ENCODE data around the gene MICAL1.

Gene MICAL1

DNA sequence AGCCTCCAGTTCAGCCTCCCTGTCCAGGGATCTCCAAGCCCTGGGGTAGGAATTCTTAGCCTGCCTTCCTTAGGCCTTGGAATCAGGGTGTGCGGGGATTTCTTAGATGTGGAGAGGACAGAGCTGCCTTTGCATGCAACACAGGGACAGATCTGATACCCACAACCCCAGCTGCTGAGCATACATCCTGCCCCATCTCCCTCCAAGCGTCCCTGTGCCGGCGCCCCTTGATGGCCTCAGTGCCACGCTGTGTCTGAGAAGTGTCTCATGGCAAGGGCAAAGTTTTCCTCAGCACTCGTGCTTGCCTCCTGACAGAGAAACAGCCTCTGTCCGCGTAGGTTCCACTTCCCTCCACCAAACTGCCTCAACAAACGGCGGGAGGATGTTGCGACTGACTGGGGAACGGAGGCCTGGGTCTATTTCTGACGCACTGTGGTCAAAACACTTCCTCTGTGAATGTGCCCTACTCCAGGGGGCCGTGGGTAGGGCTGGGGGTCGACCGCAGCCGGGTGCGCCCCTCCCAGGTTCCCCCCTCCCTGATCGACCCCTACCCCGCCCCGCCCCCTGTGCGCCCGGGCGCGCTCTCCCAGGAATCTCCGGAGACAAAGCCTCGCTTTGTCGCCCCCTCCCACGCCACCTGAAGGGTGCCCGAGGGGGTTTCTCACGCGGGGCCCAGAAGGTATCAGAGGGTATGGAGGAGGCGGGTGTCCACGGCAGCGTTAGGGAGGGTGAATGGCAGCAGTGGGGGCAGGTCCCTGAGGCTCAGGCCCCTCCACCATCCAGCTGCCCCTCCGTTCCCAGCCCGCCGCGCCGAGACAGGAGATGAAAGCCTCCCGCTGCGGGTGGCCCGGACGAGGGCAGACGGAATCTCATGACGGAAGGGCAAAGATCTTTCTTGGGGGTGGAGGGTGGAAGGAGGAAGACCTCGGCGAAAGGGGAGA is 806 bp downstream of the MICAL1 start:
- DNase-seq (ENCODE audit: low spot score) (no peak), FAIRE-seq (no peak)

DNA sequence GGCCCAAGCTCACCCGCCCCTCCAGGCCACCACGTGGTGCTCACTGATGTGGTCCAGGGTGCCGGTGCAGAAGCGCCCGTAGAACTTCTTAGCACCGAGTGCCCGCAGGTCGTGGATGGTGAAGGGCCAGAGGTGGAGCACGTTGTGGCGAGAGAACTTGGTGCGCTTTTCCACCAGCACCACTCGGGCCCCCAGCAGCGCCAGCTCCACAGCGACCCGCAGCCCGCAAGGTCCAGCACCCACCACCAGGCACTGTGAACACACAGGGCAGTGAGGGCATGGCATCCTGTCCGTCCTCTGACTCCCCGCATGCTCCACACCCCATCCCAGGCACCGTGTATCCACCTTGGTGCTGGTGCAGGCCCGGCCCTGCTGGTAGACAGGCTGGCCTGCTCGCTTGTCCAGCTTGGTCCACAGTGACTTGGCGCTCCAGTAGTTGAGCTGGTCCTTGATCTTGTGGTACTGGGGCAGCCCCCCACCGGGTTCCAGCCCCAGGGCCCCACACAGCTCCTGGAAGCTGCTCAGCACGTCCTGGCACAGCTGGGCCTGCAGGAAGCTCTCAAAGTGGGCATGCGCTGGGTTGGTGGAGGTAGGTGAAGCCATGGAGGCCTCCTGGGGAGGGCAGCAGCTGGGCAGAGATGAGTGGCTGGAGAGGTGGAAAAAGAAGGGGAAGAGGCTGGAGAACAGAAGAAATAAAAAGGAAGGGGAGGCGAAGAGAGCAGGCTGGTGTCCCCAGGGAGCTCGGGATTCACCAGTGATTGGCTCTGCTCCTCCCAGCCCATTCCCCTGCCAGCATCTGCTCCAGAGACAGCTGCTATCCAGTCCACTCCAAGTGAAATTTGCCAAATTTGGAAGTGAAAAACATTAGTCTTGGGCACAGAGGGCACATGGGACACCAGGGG is 1.7 kb downstream of the MICAL1 start:
- no peak for FAIRE-seq

DNA sequence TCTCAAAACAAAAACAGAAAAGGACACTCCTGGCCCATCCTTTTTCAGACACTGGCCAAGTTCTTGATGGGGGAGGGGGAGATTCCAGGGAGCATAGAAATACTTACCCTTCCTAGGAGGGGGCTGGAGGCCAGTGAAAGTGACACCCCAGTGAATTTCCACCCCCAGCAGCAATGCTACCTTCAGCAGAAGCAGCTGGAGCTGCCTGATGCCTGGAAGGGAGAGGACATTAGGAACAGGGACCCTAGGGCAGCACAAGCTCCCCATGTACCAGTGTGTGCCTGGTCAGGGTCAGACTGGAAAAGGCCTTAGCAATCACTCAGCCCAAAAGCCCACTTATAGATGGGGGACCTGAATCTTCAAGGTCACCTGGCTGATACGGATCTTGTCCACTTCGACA is 2.4 kb downstream of the MICAL1 start:
- DNase-seq (ENCODE audit: low spot score) (no peak), FAIRE-seq (no peak)

More for the DNA sequence above, 1.7 kb downstream of the MICAL1 start:
- DNase-seq (ENCODE audit: low spot score) = no peak

DNA sequence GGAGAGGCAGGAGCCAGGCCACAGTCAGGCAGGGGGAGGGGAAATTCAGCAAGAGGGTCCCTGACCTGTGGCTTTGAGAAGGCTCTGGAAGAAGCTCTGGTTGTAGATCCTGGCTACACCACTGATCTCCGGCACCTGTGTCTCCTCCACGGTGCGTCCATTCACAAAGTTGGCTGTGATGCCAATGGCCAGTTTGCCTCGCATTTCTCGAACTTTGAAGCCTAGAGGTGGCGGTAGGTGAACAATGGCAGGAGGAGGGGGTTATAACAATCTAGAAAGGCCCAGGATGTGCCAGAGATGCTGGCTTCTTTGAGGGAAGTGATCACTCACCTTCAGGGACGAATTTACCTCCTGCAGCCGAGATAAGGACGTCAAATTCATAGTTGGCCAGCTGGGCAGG is 3.4 kb downstream of the MICAL1 start:
- no peak for FAIRE-seq
- no peak for DNase-seq (ENCODE audit: low spot score)

DNA sequence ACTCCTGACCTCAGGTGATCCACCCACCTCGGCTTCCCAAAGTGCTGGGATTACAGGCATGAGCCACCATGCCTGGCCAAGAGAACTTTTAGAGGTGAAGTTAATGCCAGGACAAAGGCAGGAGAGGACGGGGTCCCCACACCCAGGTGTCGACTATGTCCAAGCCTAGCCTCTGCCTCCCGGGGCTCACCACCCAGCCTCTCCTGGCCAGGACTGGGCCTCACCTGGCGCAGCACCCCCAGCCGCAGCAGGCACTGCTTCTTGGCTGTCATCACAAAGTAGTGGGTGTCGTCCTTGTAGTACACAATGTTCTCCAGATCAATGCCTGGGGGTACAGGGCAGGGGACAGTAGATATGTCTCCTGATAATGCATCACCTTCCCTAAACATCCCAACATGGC is 4.2 kb downstream of the MICAL1 start:
- DNase-seq (ENCODE audit: low spot score) (no peak), FAIRE-seq (no peak)

DNA sequence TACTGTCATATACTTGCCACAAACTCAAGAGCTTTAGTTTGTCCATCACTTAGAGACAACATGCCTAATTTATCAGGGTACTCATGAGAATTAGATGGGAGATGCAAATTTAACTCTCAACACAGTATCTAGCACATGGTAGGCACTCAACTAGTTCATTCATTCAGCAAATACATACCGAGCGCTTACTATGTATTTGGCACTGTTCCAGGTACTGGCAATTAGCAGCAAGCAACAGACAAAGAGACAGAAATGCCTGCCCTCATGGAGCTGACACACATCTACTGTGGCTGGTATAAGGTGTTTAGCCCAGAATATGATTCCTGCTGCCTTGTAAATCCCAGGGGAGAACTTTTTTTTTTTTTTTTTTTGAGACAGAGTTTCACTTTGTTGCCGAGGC is 4.8 kb downstream of the MICAL1 start:
- FAIRE-seq = no peak
- DNase-seq (ENCODE audit: low spot score) = no peak

DNA sequence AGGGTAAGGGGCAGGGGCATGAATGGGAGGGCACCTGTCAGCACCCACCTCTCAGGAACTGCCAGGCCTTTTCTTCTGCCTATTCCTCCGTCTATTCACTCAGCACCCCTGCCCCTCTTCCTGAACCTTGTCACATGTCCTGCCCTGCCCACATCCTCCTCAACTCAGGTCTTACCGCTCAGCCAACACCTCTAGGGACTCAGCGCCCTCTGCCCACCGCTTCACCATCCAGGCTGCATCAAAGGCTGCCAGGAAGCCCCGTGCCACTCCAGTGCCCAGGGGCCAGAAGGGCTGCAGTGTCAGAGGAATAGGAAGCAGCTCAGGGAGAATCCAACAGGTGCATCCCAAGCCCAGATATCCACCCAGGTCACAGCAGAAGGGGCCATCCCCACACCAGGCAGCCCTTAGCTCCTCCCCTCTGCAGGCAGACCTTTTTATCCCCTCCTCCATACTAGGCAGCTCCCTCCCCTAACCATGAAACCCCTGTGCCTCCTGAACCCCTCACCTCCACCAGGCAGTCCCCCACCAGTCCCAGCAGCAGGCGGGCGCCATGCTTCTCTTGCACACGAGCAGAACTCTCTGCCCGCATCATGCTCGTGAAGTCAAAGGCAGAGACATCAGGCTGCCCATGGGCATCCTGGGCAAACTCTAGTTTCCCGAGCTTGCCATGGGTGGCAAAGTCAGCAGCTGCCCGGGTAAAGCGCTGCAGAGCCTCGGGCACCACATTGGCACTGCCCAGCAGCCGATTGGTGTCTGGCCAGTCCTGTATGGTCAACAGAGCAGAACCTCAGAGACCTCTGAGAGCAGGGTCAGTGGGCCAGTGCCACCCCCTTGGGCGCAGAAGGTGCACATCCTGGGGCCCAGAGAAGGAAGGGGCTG is 5.5 kb downstream of the MICAL1 start:
- no peak for FAIRE-seq
- no peak for DNase-seq (ENCODE audit: low spot score)

DNA sequence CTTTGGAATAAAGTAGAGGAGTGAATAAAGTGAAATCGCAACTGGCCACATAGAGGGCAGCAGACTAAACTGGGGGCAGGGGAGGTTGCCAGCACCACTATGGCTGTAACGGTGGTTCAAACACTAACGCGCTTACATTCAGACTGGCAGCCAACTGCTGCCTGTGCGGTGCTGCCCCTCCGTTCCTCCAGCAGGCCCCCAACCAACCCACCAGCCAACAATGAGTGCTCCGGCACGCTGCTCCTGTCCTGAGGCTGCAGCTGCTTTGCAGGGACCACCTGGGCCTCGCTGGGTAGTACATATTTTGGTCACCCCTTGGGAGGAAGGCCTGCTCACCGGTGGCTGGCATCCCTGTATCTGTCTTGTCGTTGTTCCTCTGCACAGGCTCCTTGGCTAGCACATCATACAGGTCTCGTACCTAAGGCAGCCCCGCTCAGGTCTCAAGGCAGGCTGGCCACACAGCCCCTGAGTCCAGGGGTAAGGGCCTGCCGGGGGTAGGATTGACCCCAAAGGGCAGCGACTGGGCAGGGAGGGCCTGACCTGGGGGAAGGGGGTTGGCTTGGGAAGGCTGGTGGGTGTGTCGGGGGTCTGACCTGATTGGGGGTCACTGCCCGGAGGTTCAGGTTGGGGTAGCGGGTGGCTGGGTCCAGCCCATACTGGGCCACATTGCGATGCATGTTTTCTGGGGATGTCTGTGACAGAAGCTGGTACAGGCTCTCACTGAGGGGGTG is 6.3 kb downstream of the MICAL1 start:
- no peak for DNase-seq (ENCODE audit: low spot score)
- no peak for FAIRE-seq

DNA sequence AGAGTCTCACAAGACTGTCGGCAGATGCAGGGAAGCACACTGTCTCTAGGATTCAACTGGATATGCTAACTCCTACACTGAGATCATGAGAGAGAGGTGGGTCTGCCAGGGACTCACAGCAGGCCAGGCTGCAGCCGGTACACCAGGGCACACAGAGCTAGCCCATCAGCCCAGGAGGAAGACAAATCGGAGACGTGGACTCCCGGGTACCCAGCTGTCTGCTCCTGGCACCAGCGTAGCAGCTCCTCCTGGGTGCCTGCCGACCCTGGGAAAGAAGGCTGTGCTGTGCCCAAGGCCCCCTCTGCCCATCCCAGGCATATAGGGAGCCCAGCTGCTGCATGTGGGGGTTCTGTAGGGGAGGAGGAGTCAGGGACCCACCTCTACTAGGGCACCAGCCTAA is 7.0 kb downstream of the MICAL1 start:
- FAIRE-seq (no peak), DNase-seq (ENCODE audit: low spot score) (no peak)

DNA sequence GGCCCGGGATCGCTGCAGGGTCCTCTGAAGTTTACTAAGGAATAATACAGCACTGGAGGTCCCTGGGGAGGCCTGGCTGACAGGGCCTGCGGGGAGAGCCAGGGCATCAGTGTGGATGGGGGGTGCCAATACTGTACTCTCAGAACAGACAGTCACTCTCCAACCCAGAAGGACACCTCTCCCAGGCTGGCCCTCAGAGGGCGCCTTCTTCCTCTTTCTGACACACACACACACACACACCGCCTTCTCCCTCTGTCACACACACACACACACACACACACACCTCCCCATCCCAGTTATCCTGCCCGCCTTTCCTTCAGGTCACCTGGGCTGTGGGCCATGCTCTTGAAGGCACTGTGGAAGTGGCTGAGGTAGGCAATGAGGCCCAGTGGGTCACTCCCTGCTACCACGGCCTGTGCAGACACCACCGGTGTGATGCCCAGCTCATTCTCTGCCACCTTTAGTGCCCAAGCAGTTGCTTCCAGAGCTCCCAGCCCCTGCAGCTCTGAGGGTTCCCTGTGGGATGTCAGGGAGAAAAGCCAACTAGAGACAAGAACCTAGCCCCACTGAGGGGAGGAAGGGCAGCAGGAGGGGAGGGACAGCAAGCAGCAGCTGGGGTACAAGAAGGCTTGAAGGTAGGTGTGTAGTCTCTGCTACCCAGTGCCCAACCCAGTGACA is 7.6 kb downstream of the MICAL1 start:
- DNase-seq (ENCODE audit: low spot score) = no peak
- FAIRE-seq = no peak

DNA sequence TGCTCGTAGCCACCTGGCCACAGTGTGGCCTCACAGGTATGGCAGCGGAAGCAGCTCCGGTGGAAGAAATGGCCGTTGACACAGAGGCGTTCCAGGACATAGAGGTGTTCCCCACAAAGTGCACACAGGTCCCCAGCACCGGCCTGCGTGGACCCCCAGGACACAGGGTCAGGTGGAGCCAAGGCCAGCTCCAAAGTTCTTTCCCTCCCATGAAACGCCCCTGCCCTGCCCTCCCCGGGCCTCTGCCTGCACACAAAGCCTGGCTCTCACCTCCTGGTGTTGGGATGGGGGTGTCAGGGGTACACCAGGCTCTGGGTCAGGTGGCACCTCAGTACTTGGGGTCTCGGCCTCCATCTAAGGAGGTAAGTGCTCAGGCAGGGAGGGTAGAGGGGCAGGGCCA is 8.5 kb downstream of the MICAL1 start:
- FAIRE-seq (no peak), DNase-seq (ENCODE audit: low spot score) (no peak)

DNA sequence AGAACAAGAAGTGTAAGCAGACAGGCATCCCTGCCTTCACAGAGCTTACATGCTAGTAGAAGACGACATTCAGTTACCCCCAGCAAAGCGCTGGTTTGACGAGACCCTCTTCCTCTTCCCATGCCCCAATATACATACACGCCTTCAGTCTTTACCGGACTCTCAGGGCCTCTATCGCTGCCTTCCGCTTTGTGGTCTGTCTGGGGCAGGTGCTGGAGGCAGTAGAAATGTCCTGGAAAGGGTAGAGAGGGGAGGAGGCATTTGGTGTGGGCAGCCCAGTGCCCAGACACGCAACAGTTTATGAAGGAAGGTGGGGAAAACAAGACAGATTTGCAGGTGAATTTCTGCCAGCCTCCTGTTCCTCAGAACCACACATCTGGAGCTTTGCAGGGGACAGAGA is 9.0 kb downstream of the MICAL1 start:
- FAIRE-seq = no peak
- DNase-seq (ENCODE audit: low spot score) = no peak

DNA sequence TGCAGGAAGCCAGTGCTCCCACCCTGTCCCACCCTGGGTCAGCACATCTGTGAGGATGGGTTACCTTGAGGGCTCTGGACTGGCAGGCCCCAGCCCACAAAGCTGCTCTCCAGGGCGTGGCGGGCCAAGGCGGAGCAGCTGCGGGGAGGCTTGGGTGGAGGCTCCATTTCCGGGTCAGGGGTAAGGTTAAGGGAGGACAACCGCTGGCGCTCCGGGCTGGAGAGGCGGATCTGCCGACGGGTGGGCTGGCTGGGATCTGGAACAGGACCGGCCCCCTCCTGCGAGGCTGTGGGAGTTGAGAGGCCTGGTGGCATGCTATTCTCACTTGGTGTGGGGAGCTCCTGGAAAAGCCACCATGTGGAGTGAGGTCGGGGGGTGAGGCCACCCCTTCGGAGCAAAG is 9.5 kb downstream of the MICAL1 start:
- no peak for FAIRE-seq

DNA sequence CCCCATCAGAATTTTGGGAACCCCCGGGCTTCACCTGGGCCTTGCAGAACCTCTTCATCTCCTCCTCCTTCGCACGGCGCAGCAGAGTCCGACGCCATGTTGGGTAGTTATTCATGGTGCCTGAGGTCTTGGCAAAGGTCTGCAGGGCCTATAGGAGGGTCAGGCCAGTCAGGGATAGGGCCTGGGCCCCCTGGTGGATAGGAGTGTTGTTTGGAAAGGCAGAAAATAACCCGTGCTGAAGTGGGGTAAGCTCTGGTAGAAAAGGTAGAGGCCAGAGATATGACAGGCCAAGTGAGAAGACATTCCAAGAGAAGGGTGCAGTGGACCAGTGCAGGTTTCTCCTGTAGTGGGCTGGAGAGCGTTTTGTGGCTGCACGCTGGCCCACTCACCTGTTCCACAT is 10.2 kb downstream of the MICAL1 start:
- FAIRE-seq = no peak
- no peak for DNase-seq (ENCODE audit: low spot score)

More for the DNA sequence above, 9.5 kb downstream of the MICAL1 start:
- DNase-seq (ENCODE audit: low spot score) = no peak

DNA sequence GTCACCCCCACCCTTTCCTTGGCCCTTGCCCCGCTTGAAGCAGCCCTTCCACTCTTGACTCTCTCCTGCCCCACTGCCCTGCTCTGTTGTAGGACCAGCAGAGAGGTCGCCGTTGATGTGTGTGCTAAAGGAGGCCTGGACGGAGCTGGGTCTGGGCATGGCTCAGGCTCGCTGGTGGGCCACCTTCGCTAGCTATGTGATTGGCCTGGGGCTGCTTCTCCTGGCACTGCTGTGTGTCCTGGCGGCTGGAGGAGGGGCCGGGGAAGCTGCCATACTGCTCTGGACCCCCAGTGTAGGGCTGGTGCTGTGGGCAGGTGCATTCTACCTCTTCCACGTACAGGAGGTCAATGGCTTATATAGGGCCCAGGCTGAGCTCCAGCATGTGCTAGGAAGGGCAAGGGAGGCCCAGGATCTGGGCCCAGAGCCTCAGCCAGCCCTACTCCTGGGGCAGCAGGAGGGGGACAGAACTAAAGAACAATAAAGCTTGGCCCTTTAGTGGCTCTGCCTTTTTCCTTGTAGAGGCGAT is 12.1 kb downstream of the MICAL1 start:
- no peak for DNase-seq (ENCODE audit: low spot score)
- no peak for FAIRE-seq

DNA sequence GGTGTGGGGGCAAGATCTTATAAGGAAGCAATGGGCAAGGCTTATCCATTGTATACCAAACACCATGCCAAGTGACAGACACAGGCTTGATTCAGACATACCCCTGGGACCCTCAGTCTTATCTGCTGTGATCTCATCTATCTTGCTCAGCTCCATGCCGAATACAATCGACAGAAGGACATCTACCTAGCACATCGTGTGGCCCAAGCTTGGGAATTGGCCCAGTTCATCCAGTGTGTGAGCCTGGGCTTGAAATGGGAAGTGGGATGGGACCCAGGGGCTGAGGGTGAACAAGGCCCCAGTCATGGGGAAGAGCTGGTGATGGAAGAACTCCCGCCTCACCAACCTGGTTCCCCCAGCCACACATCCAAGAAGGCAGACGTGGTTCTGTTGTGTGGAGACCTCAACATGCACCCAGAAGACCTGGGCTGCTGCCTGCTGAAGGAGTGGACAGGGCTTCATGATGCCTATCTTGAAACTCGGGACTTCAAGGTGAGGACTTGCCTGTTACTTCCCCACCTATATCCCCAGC is 13.1 kb downstream of the MICAL1 start:
- FAIRE-seq (no peak), DNase-seq (ENCODE audit: low spot score) (no peak)

DNA sequence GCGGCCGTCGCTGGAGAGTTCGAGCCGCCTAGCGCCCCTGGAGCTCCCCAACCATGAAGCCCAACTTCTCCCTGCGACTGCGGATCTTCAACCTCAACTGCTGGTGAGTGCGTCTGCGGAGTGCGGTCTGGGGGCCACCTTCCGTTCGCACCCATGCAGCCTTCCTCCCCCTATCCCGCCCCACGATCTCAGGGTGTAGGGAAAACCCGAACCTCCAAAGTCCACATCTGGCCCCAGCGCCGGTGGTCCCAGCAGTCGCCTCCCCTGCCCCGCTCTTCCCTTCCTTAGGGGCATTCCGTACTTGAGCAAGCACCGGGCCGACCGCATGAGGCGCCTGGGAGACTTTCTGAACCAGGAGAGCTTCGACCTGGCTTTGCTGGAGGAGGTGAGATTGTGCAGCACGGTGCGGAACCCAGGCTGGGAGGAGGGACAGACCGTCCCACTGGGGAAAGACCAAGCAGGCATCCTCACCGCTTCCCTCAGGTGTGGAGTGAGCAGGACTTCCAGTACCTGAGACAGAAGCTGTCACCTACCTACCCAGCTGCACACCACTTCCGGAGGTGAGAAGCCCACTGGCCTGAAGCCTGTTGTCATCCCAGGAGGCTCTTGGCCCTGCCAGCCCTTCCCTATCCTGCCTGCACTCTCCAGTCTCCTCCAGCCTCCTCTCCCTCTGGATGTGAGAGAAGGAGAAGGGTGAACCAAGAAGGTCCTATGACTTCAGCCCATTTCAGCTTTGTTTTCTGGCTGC is 14.3 kb downstream of the MICAL1 start:
- DNase-seq (ENCODE audit: low spot score) = peak; percentile 41
- no peak for FAIRE-seq

DNA sequence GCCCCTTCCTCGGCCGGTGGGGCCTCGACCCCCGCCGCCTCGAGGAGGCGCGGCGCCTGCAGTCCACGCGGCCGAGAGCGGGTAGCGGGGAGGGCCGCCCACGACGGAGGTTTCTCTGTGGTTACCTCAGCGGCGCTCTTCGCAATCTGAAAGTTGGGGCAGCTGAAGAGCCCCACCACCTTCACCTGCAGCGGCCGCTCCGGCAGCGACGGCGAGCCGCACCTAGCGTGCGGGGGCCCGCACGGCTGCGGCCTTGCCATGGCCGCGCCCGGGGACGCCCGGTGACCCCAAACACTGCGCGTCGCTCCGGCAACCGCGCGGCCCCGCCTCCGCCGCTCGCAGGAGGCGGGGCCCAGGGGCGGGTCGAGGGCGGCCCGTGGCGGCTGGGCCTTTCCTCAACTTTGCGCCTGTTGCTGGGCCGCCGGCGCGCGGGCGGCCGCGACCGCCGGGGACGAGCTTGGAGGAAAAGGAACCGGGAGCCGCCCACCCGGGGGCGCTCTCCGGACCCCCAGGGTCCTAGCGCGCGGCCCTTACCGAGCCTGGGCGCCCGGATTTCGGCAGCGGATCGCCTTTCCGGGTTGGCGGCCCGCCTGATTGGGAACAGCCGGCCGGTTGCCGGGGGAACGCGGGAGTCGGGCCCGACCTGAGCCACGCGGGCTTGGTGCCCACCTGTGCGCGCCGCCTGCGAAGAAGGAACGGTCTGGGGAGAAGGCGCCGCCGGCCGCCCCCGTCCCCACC is 15.1 kb downstream of the MICAL1 start, which contains the start of the genes PPIL6 and SMPD2:
Gene PPIL6, minus strand, starts transcription at position 298 of the 738 bp plus-strand sequence. Its CDS starts 38 bp downstream, at position 260.
Gene SMPD2, plus strand, starts transcription at position 394 of the 738 bp plus-strand sequence. CDS start 398 bp downstream, outside the sequence.
- FAIRE-seq (no peak), DNase-seq (ENCODE audit: low spot score) (peak; percentile 71)

Measured in RCC 7860 (cell line).